HFFc6 (cell line): ENCODE measurements around the gene XXYLT1. TPM values are rescaled to one million over a fixed set of nuclear protein-coding genes. Genes with fewer than 3 reads are reported as not detected.

ENCODE experiments used
- DNase-seq: peaks from one replicate; pipeline ENCODE4 v3.0.0-alpha.2; 2018
- H3K27ac Mint-ChIP-seq: 2 replicates; pipeline ENCODE4 v1.8.0; 2020; ENCODE audit warnings: mild to moderate bottlenecking, mixed read lengths
- H3K27me3 Mint-ChIP-seq: 2 replicates; pipeline ENCODE4 v1.8.0; 2021; ENCODE audit warnings: mild to moderate bottlenecking, moderate library complexity, mixed read lengths; ENCODE audit not compliant: insufficient read depth
- H3K36me3 Mint-ChIP-seq: 2 replicates; pipeline ENCODE4 v1.8.0; 2021; ENCODE audit warnings: low read depth, mixed read lengths
- H3K4me1 Mint-ChIP-seq: 2 replicates; pipeline ENCODE4 v1.8.0; 2020; ENCODE audit warnings: low read depth, mixed read lengths
- H3K4me3 Mint-ChIP-seq: 2 replicates; pipeline ENCODE4 v1.8.0; 2020; ENCODE audit warnings: mild to moderate bottlenecking, moderate library complexity, mixed read lengths
- H3K9me3 Mint-ChIP-seq: 2 replicates; pipeline ENCODE4 v1.8.0; 2020; ENCODE audit warnings: mild to moderate bottlenecking, mixed read lengths
- long read RNA-seq: library from polyadenylated mRNA; unstranded; transcript quantifications from one replicate; pipeline ENCODE4 v2.0.0, GENCODE V29; 2019
- total RNA-seq, 6 experiments: library from RNA; stranded (reverse); fragmentation: NEBNext Ultra II Directional; extraction: Animal tissue kit (Norgen Biotek cat#: 25700); gene quantifications; 2 replicates in 1 of 6; 3 replicates in 5 of 6; pipeline ENCODE4 v1.2.3, GENCODE V29; 2021
- TF ChIP-seq, protein P1 (sequence below): fragments of 200-600 bp; sonication (generic); IDR thresholded peaks from 2 replicates; pipeline ENCODE4 v1.5.0; 2021; ENCODE audit warnings: antibody characterized with exemption, mild to moderate bottlenecking

Gene XXYLT1, protein sequence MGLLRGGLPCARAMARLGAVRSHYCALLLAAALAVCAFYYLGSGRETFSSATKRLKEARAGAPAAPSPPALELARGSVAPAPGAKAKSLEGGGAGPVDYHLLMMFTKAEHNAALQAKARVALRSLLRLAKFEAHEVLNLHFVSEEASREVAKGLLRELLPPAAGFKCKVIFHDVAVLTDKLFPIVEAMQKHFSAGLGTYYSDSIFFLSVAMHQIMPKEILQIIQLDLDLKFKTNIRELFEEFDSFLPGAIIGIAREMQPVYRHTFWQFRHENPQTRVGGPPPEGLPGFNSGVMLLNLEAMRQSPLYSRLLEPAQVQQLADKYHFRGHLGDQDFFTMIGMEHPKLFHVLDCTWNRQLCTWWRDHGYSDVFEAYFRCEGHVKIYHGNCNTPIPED
- 10 to 100 TPM; 16.9 to 24.2 (median 18.3) TPM for total RNA-seq
- long read RNA-seq, transcript XXYLT1-201 (4 exons, 2,727 nt), result major isoform, 23 of 45 reads
- long read RNA-seq, partial matches to known transcripts, result 6 of 45 reads
- long read RNA-seq, other reads (novel, unspliced or antisense), result 14 of 45 reads

DNA sequence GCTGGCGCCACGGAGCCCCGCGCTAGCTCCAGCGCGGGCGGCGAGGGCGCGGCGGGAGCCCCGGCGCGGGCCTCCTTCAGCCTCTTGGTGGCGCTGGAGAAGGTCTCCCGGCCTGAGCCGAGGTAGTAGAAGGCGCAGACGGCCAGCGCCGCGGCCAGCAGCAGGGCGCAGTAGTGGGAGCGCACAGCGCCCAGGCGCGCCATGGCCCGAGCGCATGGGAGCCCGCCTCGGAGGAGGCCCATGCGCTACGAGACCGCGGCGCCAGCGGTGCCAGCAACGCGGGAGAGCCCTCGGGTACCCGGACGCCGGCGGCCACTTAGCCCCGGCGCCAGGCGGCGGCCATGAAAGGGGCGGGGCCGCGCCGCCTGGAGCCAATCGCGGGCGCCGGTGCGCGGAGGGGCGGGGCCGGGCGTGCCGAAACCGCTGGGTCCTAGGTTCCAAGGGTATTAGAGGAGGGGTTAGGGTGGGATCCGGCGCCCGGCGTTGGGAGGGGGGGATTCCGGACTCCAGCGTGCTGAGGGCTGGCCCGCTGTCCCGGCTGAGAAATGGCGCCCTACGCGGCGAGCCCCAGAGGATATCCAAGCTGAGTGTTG, at the start of gene XXYLT1:
Gene XXYLT1 (minus strand): TSS at position 343 of the 593 bp plus-strand sequence. CDS start 101 bp downstream, at position 242.
- Mint-ChIP-seq H3K4me1 (peaks cover 23% of the 10 kb centered on the region), H3K36me3 (no peaks in the 10 kb centered on the region), H3K27me3 (no peaks in the 10 kb centered on the region), H3K27ac (peak within 1 kb of the TSS; percentile 79), H3K4me3 (peak within 1 kb of the TSS; percentile 95), H3K9me3 (no peaks in the 10 kb centered on the region)
- DNase-seq, result peak; percentile 72
- TF ChIP-seq, protein P1, sequence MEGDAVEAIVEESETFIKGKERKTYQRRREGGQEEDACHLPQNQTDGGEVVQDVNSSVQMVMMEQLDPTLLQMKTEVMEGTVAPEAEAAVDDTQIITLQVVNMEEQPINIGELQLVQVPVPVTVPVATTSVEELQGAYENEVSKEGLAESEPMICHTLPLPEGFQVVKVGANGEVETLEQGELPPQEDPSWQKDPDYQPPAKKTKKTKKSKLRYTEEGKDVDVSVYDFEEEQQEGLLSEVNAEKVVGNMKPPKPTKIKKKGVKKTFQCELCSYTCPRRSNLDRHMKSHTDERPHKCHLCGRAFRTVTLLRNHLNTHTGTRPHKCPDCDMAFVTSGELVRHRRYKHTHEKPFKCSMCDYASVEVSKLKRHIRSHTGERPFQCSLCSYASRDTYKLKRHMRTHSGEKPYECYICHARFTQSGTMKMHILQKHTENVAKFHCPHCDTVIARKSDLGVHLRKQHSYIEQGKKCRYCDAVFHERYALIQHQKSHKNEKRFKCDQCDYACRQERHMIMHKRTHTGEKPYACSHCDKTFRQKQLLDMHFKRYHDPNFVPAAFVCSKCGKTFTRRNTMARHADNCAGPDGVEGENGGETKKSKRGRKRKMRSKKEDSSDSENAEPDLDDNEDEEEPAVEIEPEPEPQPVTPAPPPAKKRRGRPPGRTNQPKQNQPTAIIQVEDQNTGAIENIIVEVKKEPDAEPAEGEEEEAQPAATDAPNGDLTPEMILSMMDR, result peak; percentile 70; the same call in 1 of the 2 replicates

DNA sequence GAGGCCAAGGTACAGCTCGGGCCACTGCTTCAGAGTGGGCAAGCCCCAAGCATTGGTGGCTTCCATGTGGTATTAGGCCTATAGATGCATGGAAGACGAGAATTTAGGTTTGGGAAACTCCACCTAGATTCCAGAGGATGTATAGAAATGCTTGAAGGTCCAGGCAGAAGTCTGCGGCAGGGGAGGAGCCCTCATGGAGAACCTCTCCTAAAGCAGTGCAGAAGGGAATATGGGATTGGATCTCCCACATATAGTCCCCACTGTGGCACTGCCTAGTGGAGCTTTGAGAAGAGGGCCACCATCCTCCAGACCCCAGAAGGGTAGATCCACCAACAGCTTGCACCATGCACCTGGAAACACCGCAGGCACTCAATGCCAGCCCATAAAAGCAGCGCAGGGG, 48.1 kb upstream of the XXYLT1 start:
- DNase-seq, result no peak
- Mint-ChIP-seq H3K4me1 (no peaks in the 10 kb centered on the region), H3K27me3 (peaks cover 2% of the 10 kb centered on the region), H3K36me3 (peaks cover 35% of the 10 kb centered on the region), H3K9me3 (no peaks in the 10 kb centered on the region), H3K4me3 (no peak overlapping the region), H3K27ac (no peak overlapping the region)
- TF ChIP-seq, protein P1, result no peak

DNA sequence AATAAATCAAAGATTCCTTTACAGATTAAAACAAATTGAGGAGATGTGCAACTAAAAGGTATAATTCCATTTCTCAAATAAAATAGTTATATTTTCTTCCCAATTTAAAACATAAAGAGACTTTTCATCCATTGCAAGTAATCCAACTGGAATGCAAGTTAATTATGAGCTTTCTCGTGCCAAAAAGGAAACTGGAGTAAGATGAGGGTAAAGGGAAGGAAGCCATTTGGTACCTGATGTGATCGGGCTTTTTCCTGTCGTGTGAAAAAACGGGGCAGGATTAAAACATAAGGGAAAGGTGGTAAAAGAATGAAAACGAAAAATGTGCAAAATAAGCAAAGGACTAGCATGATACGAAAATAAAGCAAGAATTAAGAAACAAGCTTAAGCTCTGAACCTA, 41.8 kb upstream of the XXYLT1 start:
- TF ChIP-seq, protein P1, result no peak

DNA sequence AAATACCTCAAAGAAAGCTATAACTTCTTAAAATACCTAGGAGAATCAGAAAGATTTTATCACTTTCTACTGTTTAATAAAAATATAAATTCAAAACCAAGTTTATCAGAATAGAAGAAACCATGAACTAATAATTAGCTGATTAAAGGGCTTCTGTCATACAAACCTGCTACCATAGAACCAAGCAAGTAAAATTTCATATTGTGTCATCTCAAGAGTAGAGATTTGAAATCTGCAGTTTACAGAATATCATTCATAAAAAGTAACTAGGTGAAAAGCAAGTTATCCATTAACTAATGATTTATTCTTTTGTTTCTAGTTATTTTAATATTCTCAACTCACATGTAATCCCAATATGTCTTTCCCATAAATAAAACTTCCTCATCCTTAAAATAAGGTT, 36.8 kb upstream of the XXYLT1 start:
- TF ChIP-seq, protein P1, result no peak

More for the DNA sequence above, 41.8 kb upstream of the XXYLT1 start:
- DNase-seq, result no peak
- Mint-ChIP-seq H3K27me3 (no peaks in the 10 kb centered on the region), H3K36me3 (no peaks in the 10 kb centered on the region), H3K4me1 (peaks cover 11% of the 10 kb centered on the region), H3K4me3 (no peak overlapping the region), H3K27ac (no peak overlapping the region), H3K9me3 (no peaks in the 10 kb centered on the region)

DNA sequence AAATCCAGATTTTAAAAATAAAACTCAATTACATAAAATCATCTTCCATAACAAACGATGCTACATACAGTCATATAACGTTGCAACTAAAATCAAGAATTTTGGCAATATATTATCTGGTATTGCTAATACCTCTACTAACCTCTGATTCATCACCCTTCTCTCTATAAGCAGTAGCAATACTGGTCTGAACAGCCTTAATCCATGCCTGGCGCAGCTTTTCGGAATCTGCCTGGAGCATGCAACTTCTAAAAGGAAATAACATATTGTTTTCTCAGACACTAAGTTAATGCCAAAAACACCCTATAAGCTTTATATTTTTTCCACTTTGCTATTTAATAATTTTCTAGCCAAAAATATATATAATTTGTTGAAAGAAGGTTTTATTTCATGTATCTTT, 35.4 kb upstream of the XXYLT1 start:
- TF ChIP-seq, protein P1, result no peak
- Mint-ChIP-seq H3K27ac (no peak overlapping the region), H3K9me3 (no peaks in the 10 kb centered on the region), H3K27me3 (no peaks in the 10 kb centered on the region), H3K4me1 (peaks cover 18% of the 10 kb centered on the region), H3K36me3 (peaks cover 26% of the 10 kb centered on the region), H3K4me3 (no peak overlapping the region)
- DNase-seq, result no peak

More for the DNA sequence above, 36.8 kb upstream of the XXYLT1 start:
- peaks cover 8% of the 10 kb centered on the region for H3K4me1 Mint-ChIP-seq
- no peak overlapping the region for H3K27ac Mint-ChIP-seq
- no peak overlapping the region for H3K4me3 Mint-ChIP-seq
- H3K9me3 Mint-ChIP-seq, result no peaks in the 10 kb centered on the region
- DNase-seq, result no peak
- no peaks in the 10 kb centered on the region for H3K27me3 Mint-ChIP-seq
- peaks cover 18% of the 10 kb centered on the region for H3K36me3 Mint-ChIP-seq
